Islet precursor cell (in vitro differentiated cells): ENCODE data around the gene RTN4R.
A peak's percentile ranks its signal among the peaks of the same experiment; 100 is the strongest.
"Not testable (repeated sequence)": the region's sequence is repeated elsewhere in the genome, so short reads cannot be mapped to it uniquely, and the experiment has no call there.

Experiments used
- DNase-seq: peaks from one replicate; pipeline ENCODE4 v3.0.0-alpha.2; 2018

RTN4R gene

DNA sequence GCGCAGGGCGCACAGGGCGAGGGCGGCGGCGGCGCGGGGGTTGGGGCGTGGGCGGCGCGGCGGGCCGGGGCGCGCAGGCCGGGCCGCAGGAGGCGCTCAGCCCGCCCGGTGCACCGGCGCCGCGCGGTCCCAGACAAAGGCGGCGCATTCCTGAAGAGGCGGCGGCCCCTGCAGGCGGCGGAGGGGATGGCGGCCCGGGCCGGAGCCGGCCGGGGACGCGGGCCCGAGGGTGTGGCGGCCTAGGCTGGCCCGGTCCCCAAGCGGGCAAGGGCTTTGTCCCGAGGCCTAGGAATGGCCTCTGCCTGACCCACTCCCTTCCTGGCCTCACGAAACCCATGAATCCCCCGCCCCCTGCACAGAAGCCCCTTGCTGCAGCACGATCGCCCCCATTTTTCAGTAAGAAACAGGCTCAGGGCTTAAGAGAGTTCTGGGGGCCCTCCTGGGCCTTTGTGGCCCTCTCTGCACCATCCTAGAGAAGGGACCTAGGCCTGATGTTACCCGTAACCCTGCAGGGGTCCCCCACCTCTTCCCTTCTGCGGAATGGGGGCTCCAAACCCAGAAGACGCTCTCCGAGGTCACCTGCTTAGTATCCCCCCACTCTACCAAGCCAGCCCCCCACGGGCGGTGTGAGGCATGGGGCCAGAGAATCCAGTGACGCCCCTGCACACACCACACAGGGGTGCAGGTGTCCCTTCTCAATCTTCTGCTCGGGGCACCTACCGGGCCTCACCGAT lies at the start of gene RTN4R:
Gene RTN4R, minus strand, starts transcription at position 40 of the 734 bp plus-strand sequence. CDS start 226 bp downstream, outside the sequence.
- DNase-seq = peak; percentile 68

GRCh38 chr22:20317402-20318042 lies 49.4 kb upstream of the RTN4R start:
- peak; percentile 44 for DNase-seq

DNA sequence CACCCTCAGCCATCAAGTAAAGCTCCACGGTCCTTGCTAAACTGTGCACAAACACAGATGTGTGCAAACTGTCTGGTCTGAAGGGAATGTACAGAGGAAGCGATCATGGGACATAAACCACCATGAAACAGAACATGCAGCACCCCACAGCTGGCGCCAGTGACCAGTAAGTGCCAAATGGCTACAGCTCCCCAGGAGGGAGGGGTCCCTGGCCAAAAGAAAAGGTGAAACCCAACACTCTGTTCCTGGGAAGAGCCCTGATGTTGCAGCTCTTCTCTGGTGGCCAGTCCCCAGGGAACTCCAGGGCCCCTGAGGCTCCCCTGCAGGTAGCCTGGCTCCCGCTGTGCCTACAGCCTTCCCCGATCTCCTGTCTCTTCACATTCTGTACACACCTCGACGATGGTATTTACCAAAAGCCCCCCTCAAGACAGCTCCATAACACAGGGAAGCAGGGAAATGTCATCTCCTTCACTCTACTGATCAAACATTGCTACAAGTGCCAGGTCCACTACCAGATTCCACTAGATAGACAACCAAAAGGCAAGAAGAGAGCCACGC lies 48.8 kb upstream of the RTN4R start:
- peak; percentile 29 for DNase-seq

- peak; percentile 34 for DNase-seq
Measured at GRCh38 chr22:20316217-20316843, 48.2 kb upstream of the RTN4R start.

GRCh38 chr22:20315337-20316216 lies 47.5 kb upstream of the RTN4R start:
- peak; percentile 38 for DNase-seq

DNA sequence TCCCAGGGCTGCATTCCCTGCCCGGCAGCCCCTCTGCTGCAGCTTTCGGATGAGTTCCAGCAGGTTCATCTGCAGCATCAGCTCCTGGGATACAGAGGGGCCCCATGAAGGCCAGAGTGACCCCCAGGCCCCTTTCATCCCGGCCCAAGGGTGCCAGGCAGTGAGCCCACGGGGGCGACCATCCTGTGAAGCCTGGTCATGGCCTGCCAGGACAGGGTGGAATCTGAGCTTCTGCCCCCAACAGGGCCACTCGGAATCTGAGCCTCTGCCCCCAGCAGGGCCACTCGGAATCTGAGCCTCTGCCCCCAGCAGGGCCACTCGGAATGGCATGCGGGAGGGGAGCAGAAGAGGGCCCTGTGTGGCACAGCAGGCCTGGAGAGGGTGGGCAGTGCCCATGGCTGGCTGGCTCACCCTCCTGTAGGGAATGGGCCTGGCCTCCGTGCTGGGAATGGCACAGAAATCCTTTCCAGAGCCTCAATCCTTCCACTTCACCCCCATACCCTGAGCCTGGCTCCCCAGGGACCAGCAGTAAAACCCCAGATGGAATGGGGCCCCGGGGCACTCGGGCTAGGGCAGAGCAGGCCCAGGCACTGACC lies 46.7 kb upstream of the RTN4R start:
- peak; percentile 17 for DNase-seq

- peak; percentile 2 for DNase-seq
Measured at GRCh38 chr22:20314206-20314605, 46.1 kb upstream of the RTN4R start.

GRCh38 chr22:20313306-20314077 lies 45.4 kb upstream of the RTN4R start:
- peak; percentile 73 for DNase-seq

DNA sequence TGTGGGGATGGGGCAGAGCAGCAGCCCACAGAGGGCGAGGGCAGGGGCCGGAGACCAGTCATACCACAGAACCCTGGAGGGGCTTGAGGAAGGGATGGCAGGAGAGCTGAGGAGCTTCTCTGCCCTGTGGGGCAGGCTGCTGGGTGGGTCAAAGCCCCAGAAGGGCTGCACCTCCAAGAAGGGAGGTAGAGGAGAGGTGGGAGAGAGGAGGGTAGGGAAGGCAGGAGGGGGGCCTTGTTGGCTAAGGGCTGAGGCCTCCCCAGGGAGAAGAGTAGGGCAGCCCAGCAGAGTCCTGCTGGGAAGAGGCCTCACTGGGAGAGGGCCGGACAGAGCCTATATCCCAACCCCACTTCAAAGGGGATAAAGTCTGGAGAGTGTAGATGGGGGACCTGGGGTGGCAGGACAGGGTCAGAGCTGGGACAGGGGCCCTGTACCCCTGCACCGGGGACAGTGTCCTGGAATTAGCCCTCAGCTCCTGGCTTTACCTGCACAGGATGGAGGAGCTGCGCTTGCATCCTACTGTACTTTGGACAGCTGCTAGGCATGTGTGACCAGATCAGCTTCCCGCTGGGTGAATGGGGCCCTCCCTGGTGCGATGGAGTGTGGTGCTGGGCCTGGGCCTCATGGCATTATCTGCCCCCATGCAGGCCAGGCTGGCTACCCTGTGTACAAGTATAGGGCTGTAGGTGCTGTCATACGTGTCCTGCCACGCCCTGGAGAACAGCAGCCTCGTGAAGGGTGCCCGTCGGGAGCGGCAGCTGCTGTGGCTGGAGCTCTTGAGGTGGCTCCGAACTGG lies 44.5 kb upstream of the RTN4R start:
- DNase-seq = peak; percentile 43

DNA sequence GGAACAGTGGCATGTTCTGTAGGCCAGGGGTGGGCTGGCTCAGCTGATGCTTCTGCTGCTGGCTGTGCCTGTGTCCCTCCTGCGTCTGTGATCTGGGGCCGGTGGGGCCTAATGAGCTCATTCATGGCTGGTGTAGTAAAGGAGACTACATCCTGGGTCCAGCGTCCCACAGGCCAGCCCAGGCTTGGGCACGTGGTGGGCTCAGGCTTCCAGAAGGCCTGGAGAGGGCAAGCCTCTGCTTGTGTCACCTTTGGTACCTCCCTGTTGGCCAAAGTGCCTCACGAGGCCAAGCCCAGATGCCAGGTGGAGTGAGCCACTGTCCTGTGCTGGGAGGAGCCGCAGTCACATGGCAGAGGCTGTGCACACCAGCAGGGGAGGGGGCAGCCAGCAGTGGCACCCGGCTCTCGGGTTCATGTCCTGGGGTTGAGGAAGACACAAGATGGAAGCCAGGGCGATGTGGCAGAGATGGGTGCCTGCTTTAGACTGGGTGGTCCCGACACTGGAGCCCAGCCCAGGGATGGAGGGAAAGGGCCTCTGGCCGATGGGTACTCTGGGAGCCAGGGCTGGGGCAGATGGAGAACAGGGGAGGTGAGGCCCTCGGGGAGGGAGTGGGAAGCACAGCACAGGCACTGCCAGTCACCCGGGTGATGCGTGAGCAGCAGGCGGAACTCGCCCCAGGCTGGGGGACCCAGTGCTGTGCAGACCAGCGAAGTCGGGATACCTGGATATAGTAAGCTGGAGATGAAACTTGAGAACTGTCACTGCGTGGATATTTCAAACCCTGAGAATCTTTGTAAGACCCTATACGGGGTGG lies 43.3 kb upstream of the RTN4R start:
- DNase-seq = peak; percentile 47

GRCh38 chr22:20310773-20311172 lies 42.7 kb upstream of the RTN4R start:
- not testable (repeated sequence) for DNase-seq

GRCh38 chr22:20310180-20310579 lies 42.1 kb upstream of the RTN4R start:
- not testable (repeated sequence) for DNase-seq

- DNase-seq = not testable (repeated sequence)
Measured at GRCh38 chr22:20308806-20309650, 40.9 kb upstream of the RTN4R start.

GRCh38 chr22:20307448-20308447 lies 39.6 kb upstream of the RTN4R start:
- DNase-seq = not testable (repeated sequence)

DNA sequence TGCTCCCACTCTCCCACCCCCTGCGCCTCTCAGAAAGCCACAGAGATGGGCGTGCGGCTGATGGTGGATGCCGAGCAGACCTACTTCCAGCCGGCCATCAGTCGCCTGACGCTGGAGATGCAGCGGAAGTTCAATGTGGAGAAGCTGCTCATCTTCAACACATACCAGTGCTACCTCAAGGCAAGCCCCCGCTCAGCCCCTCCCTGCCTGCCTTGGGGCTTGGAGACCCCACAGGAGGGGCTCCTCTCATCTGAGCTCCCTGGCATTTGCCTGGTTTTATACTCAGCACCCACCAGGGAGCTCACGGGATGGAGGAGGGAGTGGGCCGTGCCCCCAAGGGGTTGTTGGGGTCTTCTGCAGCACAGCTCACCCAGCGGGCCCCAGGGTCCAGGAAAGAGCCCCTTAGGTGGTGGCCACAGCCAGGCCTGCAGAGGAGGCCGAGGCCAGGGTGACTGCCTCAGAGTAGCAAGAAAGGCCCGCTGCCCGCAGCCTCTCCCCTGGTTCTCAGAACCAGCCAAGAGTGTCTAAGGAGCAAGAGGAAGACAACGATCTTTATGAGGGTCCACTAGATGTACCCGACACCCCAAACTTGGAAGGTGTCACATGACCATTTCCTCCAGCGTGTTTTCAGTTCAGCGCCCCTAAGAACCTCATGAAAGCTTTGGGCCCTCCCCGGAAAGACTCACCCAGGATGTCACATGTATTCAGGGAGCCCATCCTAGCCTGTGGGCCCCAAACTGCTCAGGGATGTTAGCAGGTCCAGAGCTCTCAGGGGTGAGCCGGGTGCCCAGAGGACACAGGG lies 38.7 kb upstream of the RTN4R start:
- DNase-seq = not testable (repeated sequence)

DNA sequence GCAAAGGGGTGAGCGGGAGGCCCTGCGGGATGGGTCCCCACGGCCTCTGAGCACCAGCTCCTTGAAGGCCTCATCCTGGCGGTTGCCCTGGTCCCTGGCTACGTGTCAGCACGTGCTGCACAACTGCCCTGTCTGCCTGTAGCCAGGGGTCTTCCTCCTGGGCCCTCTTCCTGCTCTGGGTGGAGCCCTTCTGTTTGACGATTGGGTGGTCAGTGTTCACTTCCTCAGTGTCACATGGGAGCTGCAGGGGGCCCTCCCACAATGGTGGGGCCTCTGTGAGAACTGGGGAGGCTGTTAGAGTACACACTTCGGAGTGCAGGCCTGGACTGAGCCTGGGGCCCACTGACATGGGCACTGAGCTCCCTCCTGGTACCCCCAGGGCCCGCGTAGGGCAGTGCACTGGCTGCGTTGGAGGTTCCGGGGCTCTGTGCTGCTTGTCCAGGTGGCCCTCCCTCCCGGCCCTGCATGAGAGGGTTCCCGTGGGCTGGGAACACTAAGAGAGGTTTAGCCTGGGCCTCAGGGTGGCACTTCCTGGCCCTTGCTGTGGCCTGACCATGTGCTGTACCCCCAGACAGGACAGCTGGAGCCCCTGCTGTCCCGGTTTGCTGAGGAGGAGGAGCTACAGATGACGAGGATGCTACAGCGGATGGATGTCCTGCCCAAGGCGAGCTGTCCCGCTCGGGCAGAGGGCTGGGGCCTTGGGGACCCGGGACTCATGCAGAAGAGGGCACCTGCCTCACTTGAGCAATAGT lies 38.0 kb upstream of the RTN4R start:
- DNase-seq = no peak
